ENCODE measurements around the gene IRS2. TPM values are rescaled to one million over a fixed set of nuclear protein-coding genes. Genes with fewer than 3 reads are reported as not detected.

The IRS2 gene
- total and polyA plus RNA-seq, 8 donors: 2.8 to 9.8 (median 4.9) TPM

- WGBS, 2 donors: 79 to 83% methylated on average over 10 of the region's 10 CpGs
- ATAC-seq (no peak), DNase-seq (no peak), FAIRE-seq (no peak)
- H3K27ac ChIP-seq: no peak overlapping the region
- no peak overlapping the region for H3K4me3 ChIP-seq
- TF ChIP-seq CTCF (IDR thresholded peaks at IDR 0.05): no peak
- H3K36me3 ChIP-seq: no peaks in the 10 kb centered on the region
- H3K4me1 ChIP-seq: no peaks in the 10 kb centered on the region
- H3K9me3 ChIP-seq: no peaks in the 10 kb centered on the region
- H3K27me3 ChIP-seq: no peaks in the 10 kb centered on the region
- intact Hi-C loops (cut with DNase I): no loop called here
These were observed 40.0 kb downstream of the IRS2 start for GRCh38 chr13:109746364-109746763.

GRCh38 chr13:109745702-109746101, 40.7 kb downstream of the IRS2 start:
- no peak for ATAC-seq
- WGBS, 2 donors: 68 to 72% methylated on average over 15 of the region's 15 CpGs
- no peak for DNase-seq
- no peaks in the 10 kb centered on the region for H3K9me3 ChIP-seq
- no peak for FAIRE-seq
- no peaks in the 10 kb centered on the region for H3K4me1 ChIP-seq
- no peak overlapping the region for H3K27ac ChIP-seq
- no peak for TF ChIP-seq CTCF (IDR thresholded peaks at IDR 0.05)
- no peaks in the 10 kb centered on the region for H3K27me3 ChIP-seq
- no peaks in the 10 kb centered on the region for H3K36me3 ChIP-seq
- H3K4me3 ChIP-seq: no peak overlapping the region
- intact Hi-C loops (cut with DNase I): no loop called here

- no peak for DNase-seq
- intact Hi-C loops (cut with DNase I): no loop called here
- H3K36me3 ChIP-seq: no peaks in the 10 kb centered on the region
- H3K4me3 ChIP-seq: no peak overlapping the region
- no peaks in the 10 kb centered on the region for H3K4me1 ChIP-seq
- WGBS, 2 donors: 88 to 92% methylated on average over 19 of the region's 19 CpGs
- H3K9me3 ChIP-seq: no peaks in the 10 kb centered on the region
- H3K27ac ChIP-seq: no peak overlapping the region
- no peak for FAIRE-seq
- TF ChIP-seq CTCF (IDR thresholded peaks at IDR 0.05): no peak
- H3K27me3 ChIP-seq: no peaks in the 10 kb centered on the region
- no peak for ATAC-seq
These were observed 41.3 kb downstream of the IRS2 start for GRCh38 chr13:109745060-109745459.

- H3K4me3 ChIP-seq: no peak overlapping the region
- H3K27ac ChIP-seq: no peak overlapping the region
- no peaks in the 10 kb centered on the region for H3K9me3 ChIP-seq
- FAIRE-seq (no peak), ATAC-seq (peak in 2 of 4 donors; percentile 15 to 37), DNase-seq (no peak)
- no peak for TF ChIP-seq CTCF (IDR thresholded peaks at IDR 0.05)
- H3K36me3 ChIP-seq: no peaks in the 10 kb centered on the region
- 73 to 76% methylated on average over 23 of the region's 23 CpGs for WGBS, 2 donors
- intact Hi-C loops (cut with DNase I): no loop called here
- no peaks in the 10 kb centered on the region for H3K4me1 ChIP-seq
- no peaks in the 10 kb centered on the region for H3K27me3 ChIP-seq
These were observed 41.8 kb downstream of the IRS2 start for GRCh38 chr13:109744512-109745051.

GRCh38 chr13:109743706-109744453, 42.5 kb downstream of the IRS2 start:
- Histone ChIP-seq H3K4me3 (no peak overlapping the region), H3K36me3 (no peaks in the 10 kb centered on the region), H3K27ac (no peak overlapping the region), H3K9me3 (no peaks in the 10 kb centered on the region), H3K27me3 (no peaks in the 10 kb centered on the region), H3K4me1 (no peaks in the 10 kb centered on the region)
- 49 to 50% methylated on average over 12 of the region's 12 CpGs for WGBS, 2 donors
- no peak for FAIRE-seq
- peak in 2 of 4 donors; percentile 70 to 80 for ATAC-seq
- no peak for DNase-seq
- intact Hi-C loops (cut with DNase I): no loop called here
- TF ChIP-seq CTCF (IDR thresholded peaks at IDR 0.05): no peak

All from pancreas (tissue), 10 donors.